ENCODE results near the gene DDIT4L.

GRCh38 chr4:100208964-100209363 is 18.7 kb upstream of the DDIT4L start:
- no peak for TF ChIP-seq CTCF (IDR thresholded peaks at IDR 0.05)
- no peak for TF ChIP-seq POLR2A (IDR thresholded peaks at IDR 0.05)
- TF ChIP-seq POLR2AphosphoS5 (IDR thresholded peaks at IDR 0.05) = no peak
